DMS153 (cell line): ENCODE results near the gene LYZ.

Experiments used
- DNase-seq: peaks from one replicate; lab custom pipeline; 2025; lab: John Stamatoyannopoulos, UW

LYZ gene

GRCh38 chr12:69388371-69388770, 40.2 kb downstream of the LYZ start:
- DNase-seq: no peak

DNA sequence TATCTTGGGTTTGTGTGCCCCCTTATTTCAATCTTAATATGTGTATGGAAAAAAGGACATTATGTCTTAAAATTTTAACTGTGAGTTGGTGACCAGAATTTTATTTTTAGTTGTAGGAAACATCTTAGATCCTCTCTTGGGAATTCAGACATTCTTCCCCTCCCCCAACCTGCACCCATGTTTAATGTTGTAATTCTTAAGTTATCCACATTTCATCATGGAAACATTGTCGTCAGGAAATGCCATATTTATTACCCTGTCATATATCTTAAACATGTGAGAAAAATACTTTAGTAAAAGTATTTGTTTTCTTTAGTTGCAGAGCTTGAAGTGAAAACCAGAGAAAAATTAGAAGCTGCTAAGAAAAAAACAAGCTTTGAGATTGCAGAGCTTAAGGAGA, 41.6 kb downstream of the LYZ start:
- DNase-seq: no peak

DNA sequence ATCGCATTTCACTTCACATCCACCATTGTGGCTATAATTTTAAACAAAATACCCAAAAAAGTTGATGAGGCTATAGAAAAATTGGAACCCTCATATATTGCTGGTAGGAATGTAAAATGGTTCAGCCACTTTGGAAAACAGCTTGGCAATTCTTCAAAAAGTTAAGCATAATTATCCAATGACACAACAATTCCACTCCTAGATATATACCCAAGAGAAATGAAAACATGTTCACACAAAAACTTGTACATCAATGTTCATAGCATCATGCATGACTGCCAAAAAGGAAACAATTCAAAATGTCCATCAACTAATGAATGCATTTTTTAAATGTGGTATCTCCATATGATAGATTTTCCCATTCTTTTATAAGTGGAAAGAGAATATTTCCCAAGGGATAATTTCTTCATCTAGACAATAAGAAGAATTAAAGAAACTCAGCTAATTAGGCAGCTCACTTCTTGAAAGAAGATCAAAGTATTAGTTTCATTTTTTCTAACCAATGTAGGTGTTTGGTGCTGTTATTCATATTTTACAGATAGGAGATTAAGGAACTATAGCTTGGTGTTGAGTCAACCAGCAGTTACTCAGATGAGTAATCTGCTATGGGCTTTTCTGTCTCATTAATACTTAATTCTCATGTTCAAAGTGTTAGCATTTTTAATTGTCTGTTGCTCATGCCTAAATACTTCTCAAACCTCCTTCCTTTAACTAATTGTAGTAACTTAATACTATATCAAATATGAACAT, 44.2 kb downstream of the LYZ start:
- no peak for DNase-seq

GRCh38 chr12:69396041-69396440, 47.9 kb downstream of the LYZ start:
- DNase-seq: no peak

- no peak for DNase-seq
Measured at GRCh38 chr12:69396963-69397362, 48.8 kb downstream of the LYZ start.

- DNase-seq: no peak
Measured at GRCh38 chr12:69397978-69398377, 49.8 kb downstream of the LYZ start.

DNA sequence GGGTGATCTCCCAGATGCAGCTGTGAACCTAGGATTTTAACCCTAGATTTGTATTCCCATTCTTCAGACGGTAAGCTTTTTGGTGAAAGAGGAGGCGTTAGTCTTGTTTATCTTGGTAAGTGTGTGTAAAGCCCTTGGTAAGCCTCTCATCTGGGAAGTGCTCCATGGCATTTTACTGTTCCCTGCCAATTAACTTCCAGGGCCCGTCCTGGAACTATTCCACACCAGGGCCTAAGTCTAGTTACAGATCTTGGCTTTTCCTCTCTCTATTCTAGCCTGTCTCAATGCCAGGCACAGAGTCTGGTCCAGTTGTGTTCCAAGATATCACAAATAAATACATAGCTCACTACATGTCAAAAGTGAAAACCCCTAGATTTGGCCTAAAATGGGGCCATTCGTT, 53.8 kb downstream of the LYZ start:
- DNase-seq: no peak
